SK-N-MC (cell line): ENCODE data around the gene NR2C2.

Experiments
- EZH2 ChIP-seq: fragments of 200-600 bp; sonication (generic); IDR thresholded peaks from one replicate; pipeline ENCODE4 v1.6.1; 2017; ENCODE audit warnings: antibody characterized with exemption
- FOXP2 ChIP-seq: optimal IDR thresholded peaks from 2 replicates; pipeline ENCODE3; 2011; ENCODE audit warnings: mild to moderate bottlenecking, moderate library complexity; ENCODE audit not compliant: insufficient read depth; ENCODE audit errors: extremely low read length, control extremely low read depth
- POLR2AphosphoS5 ChIP-seq: IDR thresholded peaks from 2 replicates; pipeline ENCODE4 v1.6.1; 2012; ENCODE audit warnings: mild to moderate bottlenecking, low read depth, low read length, borderline replicate concordance

GRCh38 chr3:14918356-14918860, 29.0 kb upstream of the NR2C2 start:
- TF ChIP-seq POLR2AphosphoS5 (no peak), EZH2 (no peak), FOXP2 (no peak)
